Fibroblast of lung (primary cell): Measurements from ENCODE around the gene PTGIS.
"Not testable (repeated sequence)": the region's sequence is repeated elsewhere in the genome, so short reads cannot be mapped to it uniquely, and the experiment has no call there.

Experiments used
- EZH2 ChIP-seq: IDR thresholded peaks from 2 replicates; pipeline ENCODE4 v1.5.1; 2012; ENCODE audit warnings: low read length, control low read depth, mild to moderate bottlenecking; ENCODE audit errors: missing control alignments
- TF ChIP-seq, protein P1 (sequence below), 2 donors: IDR thresholded peaks in 1 of 2; conservative IDR thresholded peaks in 1 of 2; 1 replicate in 1 of 2; 2 replicates in 1 of 2; pipeline ENCODE4 v1.5.1; 2011 to 2012; ENCODE audit warnings: low read length in 2 of 2, control low read depth in 1 of 2, inconsistent platforms in 1 of 2, low read depth in 1 of 2, mild to moderate bottlenecking in 1 of 2

DNA sequence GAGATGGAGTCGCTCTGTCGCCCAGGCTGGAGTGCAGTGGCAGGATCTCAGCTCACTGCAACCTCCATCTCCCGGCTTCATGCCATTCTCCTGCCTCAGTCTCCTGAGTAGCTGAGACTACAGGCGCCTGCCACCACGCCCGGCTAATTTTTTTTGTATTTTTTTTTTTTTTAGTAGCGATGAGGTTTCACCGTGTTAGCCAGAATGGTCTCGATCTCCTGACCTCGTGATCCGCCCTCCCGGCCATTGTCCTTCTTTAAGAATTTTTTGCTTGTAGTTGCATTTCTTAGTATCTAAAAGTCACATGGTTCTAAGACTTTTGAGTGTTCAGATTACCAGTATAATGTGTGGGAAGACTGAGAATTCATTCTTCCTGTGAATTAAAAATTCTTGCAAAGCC is 2.9 kb downstream of the PTGIS start:
- TF ChIP-seq, protein P1, sequence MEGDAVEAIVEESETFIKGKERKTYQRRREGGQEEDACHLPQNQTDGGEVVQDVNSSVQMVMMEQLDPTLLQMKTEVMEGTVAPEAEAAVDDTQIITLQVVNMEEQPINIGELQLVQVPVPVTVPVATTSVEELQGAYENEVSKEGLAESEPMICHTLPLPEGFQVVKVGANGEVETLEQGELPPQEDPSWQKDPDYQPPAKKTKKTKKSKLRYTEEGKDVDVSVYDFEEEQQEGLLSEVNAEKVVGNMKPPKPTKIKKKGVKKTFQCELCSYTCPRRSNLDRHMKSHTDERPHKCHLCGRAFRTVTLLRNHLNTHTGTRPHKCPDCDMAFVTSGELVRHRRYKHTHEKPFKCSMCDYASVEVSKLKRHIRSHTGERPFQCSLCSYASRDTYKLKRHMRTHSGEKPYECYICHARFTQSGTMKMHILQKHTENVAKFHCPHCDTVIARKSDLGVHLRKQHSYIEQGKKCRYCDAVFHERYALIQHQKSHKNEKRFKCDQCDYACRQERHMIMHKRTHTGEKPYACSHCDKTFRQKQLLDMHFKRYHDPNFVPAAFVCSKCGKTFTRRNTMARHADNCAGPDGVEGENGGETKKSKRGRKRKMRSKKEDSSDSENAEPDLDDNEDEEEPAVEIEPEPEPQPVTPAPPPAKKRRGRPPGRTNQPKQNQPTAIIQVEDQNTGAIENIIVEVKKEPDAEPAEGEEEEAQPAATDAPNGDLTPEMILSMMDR (conservative IDR thresholded peaks at IDR 0.05 in 1 of 2, IDR thresholded peaks at IDR 0.05 in 1 of 2; ENCODE audit: low read depth in 1 of 2, low read length in 2 of 2), result not testable (repeated sequence)
- not testable (repeated sequence) for TF ChIP-seq EZH2
